Measurements from ENCODE around the gene TWNK. TPM values are rescaled to one million over a fixed set of nuclear protein-coding genes. Genes with fewer than 3 reads are reported as not detected.
"Not testable (repeated sequence)": the region's sequence is repeated elsewhere in the genome, so short reads cannot be mapped to it uniquely, and the experiment has no call there.

TWNK gene
- total RNA-seq, 4 donors from 2014 or later: 7.6 to 9.0 (median 8.1) TPM

GRCh38 chr10:100970076-100970913, 17.0 kb upstream of the TWNK start:
- Histone ChIP-seq H3K36me3 (peaks cover 7% of the 10 kb centered on the region), H3K4me1 (peaks cover 14% of the 10 kb centered on the region), H3K4me3 (peak overlapping the region; percentile 63), H3K27ac (no peak overlapping the region), H3K27me3 (no peaks in the 10 kb centered on the region), H3K9me3 (no peaks in the 10 kb centered on the region)
- 34% methylated on average over 13 of the region's 13 CpGs for WGBS
- no peak for TF ChIP-seq EP300 (IDR thresholded peaks at IDR 0.05)
- TF ChIP-seq, protein P1, sequence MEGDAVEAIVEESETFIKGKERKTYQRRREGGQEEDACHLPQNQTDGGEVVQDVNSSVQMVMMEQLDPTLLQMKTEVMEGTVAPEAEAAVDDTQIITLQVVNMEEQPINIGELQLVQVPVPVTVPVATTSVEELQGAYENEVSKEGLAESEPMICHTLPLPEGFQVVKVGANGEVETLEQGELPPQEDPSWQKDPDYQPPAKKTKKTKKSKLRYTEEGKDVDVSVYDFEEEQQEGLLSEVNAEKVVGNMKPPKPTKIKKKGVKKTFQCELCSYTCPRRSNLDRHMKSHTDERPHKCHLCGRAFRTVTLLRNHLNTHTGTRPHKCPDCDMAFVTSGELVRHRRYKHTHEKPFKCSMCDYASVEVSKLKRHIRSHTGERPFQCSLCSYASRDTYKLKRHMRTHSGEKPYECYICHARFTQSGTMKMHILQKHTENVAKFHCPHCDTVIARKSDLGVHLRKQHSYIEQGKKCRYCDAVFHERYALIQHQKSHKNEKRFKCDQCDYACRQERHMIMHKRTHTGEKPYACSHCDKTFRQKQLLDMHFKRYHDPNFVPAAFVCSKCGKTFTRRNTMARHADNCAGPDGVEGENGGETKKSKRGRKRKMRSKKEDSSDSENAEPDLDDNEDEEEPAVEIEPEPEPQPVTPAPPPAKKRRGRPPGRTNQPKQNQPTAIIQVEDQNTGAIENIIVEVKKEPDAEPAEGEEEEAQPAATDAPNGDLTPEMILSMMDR (IDR thresholded peaks at IDR 0.05): no peak
- TF ChIP-seq POLR2AphosphoS5 (IDR thresholded peaks at IDR 0.05): no peak
- no peak for TF ChIP-seq POLR2A (IDR thresholded peaks at IDR 0.05)
- DNase-seq (ENCODE audit: low spot score in 2 of 2): peak in 1 of 2 donors; percentile 54

GRCh38 chr10:100970914-100971811, 16.2 kb upstream of the TWNK start:
- H3K4me1 ChIP-seq: peaks cover 14% of the 10 kb centered on the region
- DNase-seq (ENCODE audit: low spot score in 2 of 2): peak in 1 of 2 donors; percentile 24
- H3K9me3 ChIP-seq: no peaks in the 10 kb centered on the region
- WGBS: 65% methylated on average over 4 of the region's 4 CpGs
- H3K36me3 ChIP-seq: no peaks in the 10 kb centered on the region
- no peaks in the 10 kb centered on the region for H3K27me3 ChIP-seq
- TF ChIP-seq POLR2A (IDR thresholded peaks at IDR 0.05) (no peak), EP300 (IDR thresholded peaks at IDR 0.05) (no peak), POLR2AphosphoS5 (IDR thresholded peaks at IDR 0.05) (no peak)
- TF ChIP-seq, protein P1 (IDR thresholded peaks at IDR 0.05): no peak
- no peak overlapping the region for H3K4me3 ChIP-seq
- H3K27ac ChIP-seq: no peak overlapping the region

DNA sequence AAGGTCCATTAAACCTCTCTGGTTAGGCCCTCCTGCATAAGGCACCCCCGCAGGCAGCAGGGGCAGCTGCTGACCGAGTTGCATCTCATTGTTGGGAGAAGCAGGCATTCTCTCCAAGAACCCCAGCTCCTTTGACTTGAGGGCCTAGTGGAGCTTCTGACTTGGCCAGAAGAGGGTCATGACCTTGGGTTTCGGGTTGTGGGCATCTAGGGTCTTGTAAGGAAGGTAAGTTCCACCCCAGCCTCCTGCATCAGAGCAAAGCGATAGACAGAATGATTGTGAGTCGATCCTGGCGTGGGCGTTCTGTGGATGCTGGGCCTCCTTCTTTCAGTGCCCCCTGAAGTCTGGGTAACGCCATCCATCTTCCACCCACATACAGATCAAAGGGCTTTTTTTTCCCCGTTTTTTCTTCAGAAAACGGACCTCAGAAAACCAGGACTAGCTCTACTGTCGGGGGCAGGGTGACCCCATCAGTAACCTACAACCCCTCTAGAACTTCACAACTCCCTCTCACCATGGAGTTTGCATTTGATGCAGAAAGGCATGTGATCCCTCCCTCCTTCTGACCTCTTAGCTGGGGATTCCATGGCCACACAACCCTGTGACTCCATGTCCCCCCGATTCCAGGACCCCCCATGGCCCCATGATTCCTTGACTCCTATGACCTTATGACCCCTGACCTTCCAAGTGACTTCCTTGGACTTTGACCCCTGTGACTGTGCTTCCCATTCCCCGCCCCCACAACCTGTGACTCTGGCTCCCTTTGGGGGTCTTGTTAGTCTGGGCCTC, 15.0 kb upstream of the TWNK start:
- 83% methylated on average over 13 of the region's 13 CpGs for WGBS
- TF ChIP-seq POLR2A (IDR thresholded peaks at IDR 0.05) (no peak), POLR2AphosphoS5 (IDR thresholded peaks at IDR 0.05) (no peak), EP300 (IDR thresholded peaks at IDR 0.05) (no peak)
- TF ChIP-seq, protein P1 (IDR thresholded peaks at IDR 0.05): no peak
- H3K36me3 ChIP-seq: no peaks in the 10 kb centered on the region
- peaks cover 14% of the 10 kb centered on the region for H3K4me1 ChIP-seq
- H3K4me3 ChIP-seq: no peak overlapping the region
- peak in 1 of 2 donors; percentile 43 for DNase-seq (ENCODE audit: low spot score in 2 of 2)
- H3K9me3 ChIP-seq: no peaks in the 10 kb centered on the region
- H3K27ac ChIP-seq: no peak overlapping the region
- H3K27me3 ChIP-seq: no peaks in the 10 kb centered on the region

DNA sequence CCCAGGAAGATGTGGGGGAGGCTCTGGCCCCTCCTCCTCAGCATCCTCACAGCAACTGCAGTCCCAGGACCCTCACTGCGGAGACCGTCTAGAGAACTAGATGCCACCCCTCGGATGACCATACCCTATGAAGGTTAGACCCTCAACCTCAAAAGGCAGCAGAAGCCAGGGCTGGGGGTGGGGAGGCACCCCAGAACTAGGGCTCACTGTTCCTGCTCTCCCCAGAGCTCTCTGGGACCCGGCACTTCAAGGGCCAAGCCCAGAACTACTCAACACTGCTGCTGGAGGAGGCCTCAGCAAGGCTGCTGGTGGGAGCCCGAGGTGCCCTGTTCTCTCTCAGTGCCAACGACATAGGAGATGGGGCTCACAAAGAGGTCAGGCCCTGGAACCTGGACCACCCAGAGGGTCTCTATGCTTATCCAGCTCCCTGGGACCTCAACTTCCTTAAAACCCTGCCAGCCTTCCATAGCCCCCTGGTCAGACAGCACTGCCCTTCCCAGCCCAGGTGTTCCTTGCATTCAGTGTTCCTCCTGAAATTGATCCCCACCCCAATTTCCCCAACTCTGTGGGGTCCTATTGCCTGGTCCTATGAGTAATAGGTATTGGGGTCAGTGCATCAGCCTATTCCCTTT, 14.3 kb upstream of the TWNK start:
- Histone ChIP-seq H3K9me3 (no peaks in the 10 kb centered on the region), H3K27me3 (no peaks in the 10 kb centered on the region), H3K4me3 (no peak overlapping the region), H3K27ac (no peak overlapping the region), H3K4me1 (peaks cover 14% of the 10 kb centered on the region), H3K36me3 (no peaks in the 10 kb centered on the region)
- DNase-seq (ENCODE audit: low spot score in 2 of 2): peak in 1 of 2 donors; percentile 33
- 100% methylated on average over 4 of the region's 6 CpGs for WGBS
- no peak for TF ChIP-seq POLR2AphosphoS5 (IDR thresholded peaks at IDR 0.05)
- TF ChIP-seq EP300 (IDR thresholded peaks at IDR 0.05): no peak
- TF ChIP-seq, protein P1 (IDR thresholded peaks at IDR 0.05): no peak
- TF ChIP-seq POLR2A (IDR thresholded peaks at IDR 0.05): no peak

DNA sequence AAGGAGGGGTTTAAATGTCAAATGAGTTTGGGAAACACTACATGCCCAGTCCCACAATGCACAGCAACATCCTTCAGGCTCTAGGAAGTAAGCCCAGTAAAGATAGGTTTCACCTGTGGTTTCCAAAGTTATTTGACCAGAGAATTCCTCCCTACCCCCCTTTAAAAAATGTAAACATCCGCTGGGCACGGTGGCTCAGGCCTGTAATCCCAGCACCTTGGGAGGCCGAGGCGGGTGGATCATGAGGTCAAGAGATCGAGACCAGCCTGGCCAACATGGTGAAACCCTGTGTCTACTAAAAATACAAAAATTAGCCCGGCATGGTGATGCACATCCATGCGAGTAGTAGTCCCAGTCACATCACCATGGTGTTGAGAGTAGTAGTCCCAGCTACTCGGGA, 11.9 kb upstream of the TWNK start:
- H3K36me3 ChIP-seq: peaks cover 11% of the 10 kb centered on the region
- not testable (repeated sequence) for H3K9me3 ChIP-seq, H3K4me1 ChIP-seq, H3K27me3 ChIP-seq, H3K4me3 ChIP-seq, H3K27ac ChIP-seq
- WGBS: 92% methylated on average over 8 of the region's 8 CpGs
- peak in 1 of 2 donors; percentile 13 for DNase-seq (ENCODE audit: low spot score in 2 of 2)

Measured in suprapubic skin (tissue), 4 donors.